ENCODE data around the gene ATP5PB. TPM values are rescaled to one million over a fixed set of nuclear protein-coding genes. Genes with fewer than 3 reads are reported as not detected.
A peak's percentile ranks its signal among the peaks of the same experiment; 100 is the strongest.

ATP5PB gene
- total RNA-seq, 2 experiments from 2014 or later, result 47.3 to 51.5 TPM

DNA sequence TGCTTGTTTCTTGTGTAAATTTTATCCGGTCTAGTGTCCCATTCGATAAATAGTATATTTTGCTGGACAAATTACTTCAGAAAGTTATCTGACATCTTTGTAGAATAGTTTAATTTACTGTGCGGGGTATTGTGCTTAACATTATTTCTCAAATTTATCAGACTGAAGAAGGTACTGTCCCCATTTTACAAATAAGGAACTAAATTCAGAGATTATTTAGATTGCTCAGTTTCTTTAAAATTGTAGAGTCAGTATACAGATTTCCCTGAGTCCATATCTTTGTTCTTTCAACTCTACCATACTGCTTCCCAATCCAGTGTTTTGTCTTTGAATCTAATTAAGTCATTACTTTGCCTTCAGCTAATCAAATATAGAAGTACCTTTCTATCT, 6.4 kb downstream of the ATP5PB start:
- peak overlapping the region; percentile 5 for H3K27ac Mint-ChIP-seq
- Histone ChIP-seq H3K36me3 (ENCODE audit: insufficient read depth, low read length) (peaks cover 91% of the 10 kb centered on the region), H3K9me3 (ENCODE audit: control insufficient read depth in 1 of 2, insufficient read depth in 1 of 2, low read length in 2 of 2) (no peaks in the 10 kb centered on the region), H3K4me1 (ENCODE audit: insufficient read depth, low read length) (peaks cover 33% of the 10 kb centered on the region), H3K27me3 (ENCODE audit: control insufficient read depth in 1 of 2, insufficient read depth in 2 of 2, low read length in 2 of 2) (no peaks in the 10 kb centered on the region), H3K4me3 (ENCODE audit: low read length) (no peak overlapping the region), H3K27ac (ENCODE audit: low read depth in 1 of 2, low read length in 2 of 2) (no peak overlapping the region)
- DNase-seq (no peak), ATAC-seq (ENCODE audit: poor library complexity) (no peak)
- H3K36me3 Mint-ChIP-seq (ENCODE audit: low read depth), result peaks cover 97% of the 10 kb centered on the region
- intact Hi-C loops (cut with DNase I, micrococcal nuclease), result no loop called here
- POLR2A ChIA-PET, result no interaction called here
- no peak for TF ChIP-seq CTCF (IDR thresholded peaks at IDR 0.05)
- no peaks in the 10 kb centered on the region for H3K9me3 Mint-ChIP-seq
- no peak overlapping the region for H3K4me3 Mint-ChIP-seq
- no peaks in the 10 kb centered on the region for H3K27me3 Mint-ChIP-seq
- peaks cover 55% of the 10 kb centered on the region for H3K4me1 Mint-ChIP-seq (ENCODE audit: low read depth)
- CTCF ChIA-PET, result no interaction called here

GRCh38 chr1:111461765-111462164, 12.5 kb downstream of the ATP5PB start:
- no peak overlapping the region for H3K27ac ChIP-seq (ENCODE audit: low read depth in 1 of 2, low read length in 2 of 2)
- Mint-ChIP-seq H3K27ac (no peak overlapping the region), H3K9me3 (no peaks in the 10 kb centered on the region)

GRCh38 chr1:111462370-111463028, 13.2 kb downstream of the ATP5PB start:
- Histone ChIP-seq H3K4me1 (ENCODE audit: insufficient read depth, low read length) (no peaks in the 10 kb centered on the region), H3K4me3 (ENCODE audit: low read length) (no peak overlapping the region), H3K27ac (ENCODE audit: low read depth in 1 of 2, low read length in 2 of 2) (no peak overlapping the region), H3K36me3 (ENCODE audit: insufficient read depth, low read length) (peaks cover 49% of the 10 kb centered on the region), H3K27me3 (ENCODE audit: control insufficient read depth in 1 of 2, insufficient read depth in 2 of 2, low read length in 2 of 2) (no peaks in the 10 kb centered on the region), H3K9me3 (ENCODE audit: control insufficient read depth in 1 of 2, insufficient read depth in 1 of 2, low read length in 2 of 2) (no peaks in the 10 kb centered on the region)
- H3K27ac Mint-ChIP-seq, result peak overlapping the region; percentile 18
- no peaks in the 10 kb centered on the region for H3K27me3 Mint-ChIP-seq
- ATAC-seq (ENCODE audit: poor library complexity) (no peak), DNase-seq (no peak)
- H3K9me3 Mint-ChIP-seq, result no peaks in the 10 kb centered on the region
- intact Hi-C loops (cut with DNase I, micrococcal nuclease), result no loop called here
- H3K4me1 Mint-ChIP-seq (ENCODE audit: low read depth), result peaks cover 23% of the 10 kb centered on the region
- POLR2A ChIA-PET, result interaction anchor here (2.3 kb wide), 1 partner anchor 14 kb away, joined by 7 read pairs; no protein-coding TSS in a partner anchor
- no peak for TF ChIP-seq CTCF (IDR thresholded peaks at IDR 0.05)
- peaks cover 78% of the 10 kb centered on the region for H3K36me3 Mint-ChIP-seq (ENCODE audit: low read depth)
- no peak overlapping the region for H3K4me3 Mint-ChIP-seq
- CTCF ChIA-PET, result no interaction called here

More at GRCh38 chr1:111461765-111462164, 12.5 kb downstream of the ATP5PB start:
- no peaks in the 10 kb centered on the region for H3K27me3 Mint-ChIP-seq
- DNase-seq (no peak), ATAC-seq (ENCODE audit: poor library complexity) (no peak)
- intact Hi-C loops (cut with DNase I, micrococcal nuclease), result no loop called here
- no peaks in the 10 kb centered on the region for H3K4me1 ChIP-seq (ENCODE audit: insufficient read depth, low read length)
- peaks cover 56% of the 10 kb centered on the region for H3K36me3 ChIP-seq (ENCODE audit: insufficient read depth, low read length)
- ChIA-PET CTCF (interaction anchor here (1.1 kb wide), 1 partner anchor 21 kb away, joined by 4 read pairs; no protein-coding TSS in a partner anchor), POLR2A (interaction anchor here (2.3 kb wide), 1 partner anchor 15 kb away, joined by 7 read pairs; no protein-coding TSS in a partner anchor)
- H3K4me3 Mint-ChIP-seq, result no peak overlapping the region
- peaks cover 23% of the 10 kb centered on the region for H3K4me1 Mint-ChIP-seq (ENCODE audit: low read depth)
- no peaks in the 10 kb centered on the region for H3K27me3 ChIP-seq (ENCODE audit: control insufficient read depth in 1 of 2, insufficient read depth in 2 of 2, low read length in 2 of 2)
- H3K9me3 ChIP-seq (ENCODE audit: control insufficient read depth in 1 of 2, insufficient read depth in 1 of 2, low read length in 2 of 2), result no peaks in the 10 kb centered on the region
- TF ChIP-seq CTCF (IDR thresholded peaks at IDR 0.05), result no peak
- peaks cover 84% of the 10 kb centered on the region for H3K36me3 Mint-ChIP-seq (ENCODE audit: low read depth)
- no peak overlapping the region for H3K4me3 ChIP-seq (ENCODE audit: low read length)

Measured in CD4-positive, alpha-beta T cell (primary cell).